Muscle of leg (tissue), 16 donors: ENCODE measurements around the gene REEP3. TPM values are rescaled to one million over a fixed set of nuclear protein-coding genes. Genes with fewer than 3 reads are reported as not detected.

ENCODE experiments used
- DNase-seq: peaks from one replicate; pipeline ENCODE4 v3.0.0; 2013
- H3K27ac ChIP-seq: one replicate; pipeline ENCODE4 v1.5.1; 2013; ENCODE audit warnings: mild to moderate bottlenecking, low read length, control low read depth
- H3K27me3 ChIP-seq: one replicate; pipeline ENCODE4 v1.6.1; 2013; ENCODE audit warnings: low read length; ENCODE audit not compliant: control insufficient read depth, insufficient read depth
- H3K36me3 ChIP-seq: one replicate; pipeline ENCODE4 v1.6.1; 2013; ENCODE audit warnings: low read length; ENCODE audit not compliant: control insufficient read depth, insufficient read depth
- H3K4me1 ChIP-seq: one replicate; pipeline ENCODE4 v1.6.1; 2013; ENCODE audit warnings: low read length; ENCODE audit not compliant: control insufficient read depth, insufficient read depth
- H3K4me3 ChIP-seq: one replicate; pipeline ENCODE4 v1.5.1; 2013; ENCODE audit warnings: low read length, control low read depth
- H3K9me3 ChIP-seq: replicated peaks from 2 replicates; pipeline ENCODE4 v1.6.1; 2013; ENCODE audit warnings: low read depth, low read length; ENCODE audit not compliant: control insufficient read depth
- WGBS: methylation state at CpG from one replicate; pipeline ENCODE4 v1.1.5; 2013; ENCODE audit warnings: missing lambda C conversion rate; ENCODE audit not compliant: insufficient coverage; 5-methylcytosine and 5-hydroxymethylcytosine counted together
- long read RNA-seq, 11 donors: transcript quantifications; one replicate each; lab custom pipeline, GENCODE V29; 2026
- polyA plus RNA-seq, 8 donors: library from polyadenylated mRNA; unstranded; fragments of 120-200 nt; gene quantifications; one replicate each; pipeline versions ENCODE4 v1.2.1 to v1.2.3, GENCODE V29; 2013; ENCODE audit warnings: inconsistent platforms in 1 of 8, low replicate concordance in 1 of 8; ENCODE audit not compliant: insufficient read length in 8 of 8, insufficient read depth in 1 of 8
- total RNA-seq: library from RNA; stranded (reverse); fragments of 120-200 nt; gene quantifications from one replicate; pipeline ENCODE4 v1.2.4, GENCODE V29; 2013

The REEP3 gene, protein sequence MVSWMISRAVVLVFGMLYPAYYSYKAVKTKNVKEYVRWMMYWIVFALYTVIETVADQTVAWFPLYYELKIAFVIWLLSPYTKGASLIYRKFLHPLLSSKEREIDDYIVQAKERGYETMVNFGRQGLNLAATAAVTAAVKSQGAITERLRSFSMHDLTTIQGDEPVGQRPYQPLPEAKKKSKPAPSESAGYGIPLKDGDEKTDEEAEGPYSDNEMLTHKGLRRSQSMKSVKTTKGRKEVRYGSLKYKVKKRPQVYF
- total RNA-seq: 18.4 TPM
- 10 to 100 TPM; 14.1 to 22.1 (median 15.3) TPM for polyA plus RNA-seq
- long read RNA-seq, donor 1, full-length matches to known transcripts: 2 of 2 reads
- long read RNA-seq, donor 1, partial matches to known transcripts: 0 of 2 reads
- long read RNA-seq, donor 1, other reads (novel, unspliced or antisense): 0 of 2 reads
- long read RNA-seq, donor 2: 0 reads
- long read RNA-seq, donor 3, full-length matches to known transcripts: 5 of 5 reads
- long read RNA-seq, donor 3, partial matches to known transcripts: 0 of 5 reads
- long read RNA-seq, donor 3, other reads (novel, unspliced or antisense): 0 of 5 reads
- long read RNA-seq, donor 4, full-length matches to known transcripts: 5 of 5 reads
- long read RNA-seq, donor 4, partial matches to known transcripts: 0 of 5 reads
- long read RNA-seq, donor 4, other reads (novel, unspliced or antisense): 0 of 5 reads
- long read RNA-seq, donor 5, full-length matches to known transcripts: 11 of 11 reads
- long read RNA-seq, donor 5, partial matches to known transcripts: 0 of 11 reads
- long read RNA-seq, donor 5, other reads (novel, unspliced or antisense): 0 of 11 reads
- long read RNA-seq, donor 6, full-length matches to known transcripts: 3 of 3 reads
- long read RNA-seq, donor 6, partial matches to known transcripts: 0 of 3 reads
- long read RNA-seq, donor 6, other reads (novel, unspliced or antisense): 0 of 3 reads
- long read RNA-seq, donor 7: 0 reads
- long read RNA-seq, donor 8, full-length matches to known transcripts: 2 of 2 reads
- long read RNA-seq, donor 8, partial matches to known transcripts: 0 of 2 reads
- long read RNA-seq, donor 8, other reads (novel, unspliced or antisense): 0 of 2 reads
- long read RNA-seq, donor 9, full-length matches to known transcripts: 3 of 3 reads
- long read RNA-seq, donor 9, partial matches to known transcripts: 0 of 3 reads
- long read RNA-seq, donor 9, other reads (novel, unspliced or antisense): 0 of 3 reads
- long read RNA-seq, donor 10, full-length matches to known transcripts: 2 of 14 reads
- long read RNA-seq, donor 10, partial matches to known transcripts: 12 of 14 reads
- long read RNA-seq, donor 10, other reads (novel, unspliced or antisense): 0 of 14 reads
- long read RNA-seq, donor 11, full-length matches to known transcripts: 4 of 4 reads
- long read RNA-seq, donor 11, partial matches to known transcripts: 0 of 4 reads
- long read RNA-seq, donor 11, other reads (novel, unspliced or antisense): 0 of 4 reads

DNA sequence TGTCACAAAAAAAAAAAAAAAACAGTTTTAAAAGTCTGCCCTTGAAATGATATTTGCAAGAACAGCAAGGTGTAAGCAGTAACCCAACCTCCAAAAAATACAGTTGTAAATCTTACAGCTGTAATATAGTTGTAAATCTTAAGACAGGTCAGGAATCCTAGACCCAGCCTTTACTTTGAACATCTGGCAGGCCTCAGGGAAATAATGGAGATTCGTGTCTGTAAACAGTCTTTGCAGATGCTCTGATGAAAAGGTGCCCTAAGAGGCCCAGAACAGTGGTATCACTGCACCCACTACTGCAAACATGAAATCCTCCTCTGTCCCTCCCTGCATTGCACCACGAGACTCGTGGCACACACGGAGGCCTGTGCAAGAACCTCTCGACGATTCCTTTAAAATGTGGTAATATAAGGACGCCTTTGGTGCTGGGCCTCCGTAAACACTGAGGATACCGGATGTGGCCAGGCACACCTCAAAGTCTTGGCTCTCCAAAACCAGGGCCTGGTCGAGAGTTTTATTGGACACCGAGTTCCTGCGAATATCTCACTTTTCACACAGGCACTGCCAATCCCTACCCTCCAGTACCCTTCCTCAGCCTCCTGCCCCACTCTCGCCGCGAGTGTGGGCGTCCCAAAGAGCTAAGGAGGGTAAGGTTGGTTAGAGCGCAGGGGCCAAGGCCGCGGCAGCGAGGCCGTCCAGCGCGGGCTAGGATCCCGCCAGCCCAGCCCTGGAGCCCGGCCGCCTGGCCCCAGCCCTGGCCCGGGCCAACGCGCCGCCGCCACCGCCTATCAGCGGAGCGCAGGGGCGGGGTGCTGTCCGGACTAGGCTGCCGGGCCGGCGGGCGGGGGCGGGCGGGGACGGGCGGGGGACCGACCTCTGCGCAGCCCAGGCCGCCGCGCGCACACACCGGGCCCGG lies at the start of gene REEP3:
TSS of gene REEP3 (plus strand) at position 902 of the 916 bp plus-strand sequence. CDS start 145 bp downstream, outside the sequence.
- no peaks in the 10 kb centered on the region for H3K27me3 ChIP-seq
- peak within 1 kb of the TSS; percentile 89 for H3K4me3 ChIP-seq
- peaks cover 3% of the 10 kb centered on the region for H3K9me3 ChIP-seq
- 9% methylated on average over 40 of the region's 52 CpGs for WGBS
- H3K36me3 ChIP-seq: no peaks in the 10 kb centered on the region
- no peak for DNase-seq
- peak within 1 kb of the TSS; percentile 97 for H3K27ac ChIP-seq
- H3K4me1 ChIP-seq: peaks cover 7% of the 10 kb centered on the region

DNA sequence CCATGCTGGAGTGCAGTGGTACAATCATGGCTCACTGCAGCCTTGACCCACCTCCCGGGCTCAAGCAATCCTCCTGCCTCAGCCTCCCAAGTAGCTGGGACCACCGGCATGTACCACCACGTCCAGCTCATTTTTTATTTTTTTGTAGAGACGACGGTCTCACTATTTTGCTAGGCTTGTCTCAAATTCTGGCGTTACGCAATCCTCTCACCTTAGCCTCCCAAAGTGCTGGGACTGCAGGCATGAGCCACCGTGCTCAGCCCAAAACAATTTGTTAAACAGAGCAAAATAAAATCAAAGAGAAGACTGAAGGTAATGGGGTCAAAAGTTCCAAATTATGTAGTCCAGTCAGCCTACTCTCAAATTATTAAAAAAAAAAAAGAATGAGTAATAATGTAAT lies 46.7 kb upstream of the REEP3 start:
- DNase-seq: no peak
- Histone ChIP-seq H3K4me3 (no peak overlapping the region), H3K27ac (no peak overlapping the region), H3K27me3 (no peaks in the 10 kb centered on the region), H3K36me3 (no peaks in the 10 kb centered on the region), H3K9me3 (no peaks in the 10 kb centered on the region), H3K4me1 (no peaks in the 10 kb centered on the region)
- WGBS: 89% methylated on average over 6 of the region's 8 CpGs

DNA sequence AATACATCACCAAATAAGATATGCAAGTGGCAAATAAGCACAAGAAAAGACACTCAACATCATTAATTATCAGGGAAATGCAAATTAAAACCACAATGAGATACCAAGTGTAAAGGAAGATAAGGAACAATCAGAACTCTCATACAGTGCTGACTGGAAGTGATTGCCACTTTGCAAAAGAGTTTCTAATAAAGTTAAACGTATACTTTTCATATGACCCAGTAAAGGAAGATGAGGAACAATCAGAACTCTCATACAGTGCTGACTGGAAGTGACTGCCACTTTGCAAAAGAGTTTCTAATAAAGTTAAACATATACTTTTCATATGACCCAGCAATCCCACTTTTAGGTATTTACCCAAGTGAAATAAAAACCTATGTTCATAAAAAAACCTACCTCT lies 43.3 kb upstream of the REEP3 start:
- Histone ChIP-seq H3K9me3 (no peaks in the 10 kb centered on the region), H3K27me3 (no peaks in the 10 kb centered on the region), H3K27ac (no peak overlapping the region), H3K4me3 (no peak overlapping the region), H3K4me1 (no peaks in the 10 kb centered on the region), H3K36me3 (no peaks in the 10 kb centered on the region)
- DNase-seq: no peak
- no CpG with 5 or more reads among the region's 1 CpG for WGBS

DNA sequence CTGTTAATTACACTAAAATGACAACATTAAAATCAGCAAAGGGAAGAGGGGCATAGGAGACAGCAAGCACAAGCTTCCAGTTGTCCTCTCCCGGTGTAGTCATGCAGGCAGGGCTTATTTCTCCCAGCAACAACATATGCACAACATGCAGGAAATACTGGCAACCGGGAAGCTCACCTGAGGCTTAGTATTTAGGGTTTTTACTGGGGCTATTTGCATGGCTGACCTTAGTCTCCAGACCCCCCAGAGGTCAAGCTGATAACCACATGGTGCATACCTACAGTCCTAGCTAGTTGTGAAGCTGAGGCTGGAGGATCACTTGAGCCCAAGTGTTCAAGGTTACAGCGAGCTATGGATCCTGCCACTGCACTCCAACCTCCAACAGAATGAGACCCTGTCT lies 42.6 kb upstream of the REEP3 start:
- H3K36me3 ChIP-seq: no peaks in the 10 kb centered on the region
- WGBS: no CpG with 5 or more reads among the region's 3 CpGs
- H3K27ac ChIP-seq: no peak overlapping the region
- no peaks in the 10 kb centered on the region for H3K27me3 ChIP-seq
- H3K9me3 ChIP-seq: no peaks in the 10 kb centered on the region
- no peak overlapping the region for H3K4me3 ChIP-seq
- no peaks in the 10 kb centered on the region for H3K4me1 ChIP-seq
- no peak for DNase-seq

DNA sequence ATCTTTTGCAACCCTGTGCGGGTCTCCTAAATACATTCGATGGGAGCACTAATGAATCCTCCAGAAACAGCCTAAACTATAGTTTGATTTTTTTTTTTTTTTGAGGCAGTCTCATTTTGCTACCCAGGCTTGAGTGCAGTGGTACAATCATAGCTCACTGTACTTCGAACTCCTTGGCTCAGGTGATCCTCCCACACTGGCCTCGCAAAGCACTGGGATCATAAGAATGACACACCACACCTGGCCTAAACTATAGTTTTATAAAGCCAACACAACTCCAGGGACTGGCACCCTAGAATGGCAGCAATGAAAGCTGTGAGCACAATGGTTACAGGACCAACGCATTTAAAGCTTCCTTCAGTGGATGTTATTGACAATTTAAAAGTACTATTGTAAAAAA lies 41.0 kb upstream of the REEP3 start:
- Histone ChIP-seq H3K9me3 (no peaks in the 10 kb centered on the region), H3K4me3 (no peak overlapping the region), H3K4me1 (no peaks in the 10 kb centered on the region), H3K27me3 (no peaks in the 10 kb centered on the region), H3K36me3 (no peaks in the 10 kb centered on the region), H3K27ac (no peak overlapping the region)
- WGBS: 92% methylated on average over 2 of the region's 5 CpGs
- DNase-seq: no peak

DNA sequence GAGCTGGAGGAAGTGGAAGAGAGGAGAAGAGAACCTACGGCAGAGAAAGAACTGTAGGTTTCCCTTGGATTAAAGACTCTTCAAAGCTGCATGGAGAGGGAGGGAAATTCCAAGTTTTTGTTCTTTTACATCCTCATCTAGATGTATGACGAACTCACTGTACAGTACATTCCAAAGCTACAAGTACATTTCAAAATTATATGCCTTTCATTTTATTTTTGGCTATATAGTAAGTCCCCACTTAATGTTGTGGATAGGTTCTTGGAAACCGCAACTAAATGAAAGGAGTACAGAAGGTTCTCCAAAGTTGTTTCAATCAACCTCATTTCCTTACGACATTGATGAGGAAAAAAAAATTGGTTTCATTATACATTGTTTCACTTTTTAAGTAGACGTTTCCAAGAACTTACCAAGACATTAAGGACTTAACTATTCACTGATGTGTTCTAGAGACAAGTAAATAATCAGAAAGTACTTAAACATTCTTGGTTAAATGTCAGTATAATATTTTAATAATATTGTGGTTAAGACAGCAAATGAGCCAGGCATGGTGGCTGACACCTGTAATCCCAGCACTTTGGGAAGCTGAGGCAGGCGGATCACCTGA lies 39.3 kb upstream of the REEP3 start:
- H3K4me3 ChIP-seq: no peak overlapping the region
- no peaks in the 10 kb centered on the region for H3K27me3 ChIP-seq
- H3K9me3 ChIP-seq: no peaks in the 10 kb centered on the region
- H3K4me1 ChIP-seq: no peaks in the 10 kb centered on the region
- H3K36me3 ChIP-seq: no peaks in the 10 kb centered on the region
- H3K27ac ChIP-seq: no peak overlapping the region
- DNase-seq: no peak
- WGBS: no CpG with 5 or more reads among the region's 6 CpGs

DNA sequence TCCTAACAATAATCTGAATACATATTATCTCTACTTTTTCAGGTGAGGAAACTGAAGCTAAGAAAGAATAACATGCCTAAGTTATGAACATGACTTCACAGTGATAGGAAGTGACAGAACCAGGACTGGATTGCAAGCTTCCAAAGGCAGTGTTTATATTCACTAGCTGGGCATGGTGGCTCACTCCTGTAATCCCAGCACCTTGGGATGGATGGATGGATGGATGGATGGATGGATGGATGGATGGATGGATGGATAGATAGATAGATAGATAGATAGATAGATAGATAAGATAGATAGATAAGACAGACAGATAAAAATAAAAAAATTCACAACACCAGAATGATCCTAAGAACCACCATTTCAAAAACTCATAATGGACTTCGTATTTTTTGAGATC lies 37.2 kb upstream of the REEP3 start:
- H3K27me3 ChIP-seq: no peaks in the 10 kb centered on the region
- DNase-seq: no peak
- H3K4me1 ChIP-seq: no peaks in the 10 kb centered on the region
- no peaks in the 10 kb centered on the region for H3K9me3 ChIP-seq
- no peak overlapping the region for H3K4me3 ChIP-seq
- no peaks in the 10 kb centered on the region for H3K36me3 ChIP-seq
- no peak overlapping the region for H3K27ac ChIP-seq
- WGBS: no CpG with 5 or more reads among the region's 1 CpG

DNA sequence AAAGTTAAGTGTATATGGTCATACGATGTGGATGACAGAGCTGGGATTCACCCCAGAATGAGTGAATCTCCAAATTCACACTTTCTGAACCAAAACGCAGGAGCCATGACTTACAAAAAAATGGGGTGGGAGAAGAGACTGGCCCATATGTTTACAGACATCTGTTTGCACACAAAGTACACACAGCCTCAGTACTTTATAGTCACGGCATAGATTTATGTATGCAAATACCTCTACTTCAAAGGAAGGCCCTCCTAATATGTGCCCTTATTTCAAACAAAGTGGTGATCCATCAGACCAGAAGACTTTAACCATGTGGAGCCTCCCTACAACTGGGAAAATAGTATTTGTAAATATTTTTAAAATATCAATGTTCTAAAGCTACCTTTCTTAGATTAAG lies 33.2 kb upstream of the REEP3 start:
- Histone ChIP-seq H3K4me3 (no peak overlapping the region), H3K4me1 (peaks cover 6% of the 10 kb centered on the region), H3K9me3 (peaks cover 5% of the 10 kb centered on the region), H3K36me3 (no peaks in the 10 kb centered on the region), H3K27ac (no peak overlapping the region), H3K27me3 (no peaks in the 10 kb centered on the region)
- no CpG with 5 or more reads among the region's 3 CpGs for WGBS
- DNase-seq: no peak
